Right renal cortex interstitium (tissue), 3 donors: ENCODE results near the gene GPR160. TPM values are rescaled to one million over a fixed set of nuclear protein-coding genes. Genes with fewer than 3 reads are reported as not detected.
"Not testable (repeated sequence)": the region's sequence is repeated elsewhere in the genome, so short reads cannot be mapped to it uniquely, and the experiment has no call there.

Experiments used
- DNase-seq, 3 donors: peaks; one replicate each; pipeline ENCODE4 v3.0.0-alpha.2; 2013; ENCODE audit warnings: low read depth in 3 of 3, low spot score in 2 of 3
- polyA plus RNA-seq, 3 donors: library from polyadenylated mRNA; unstranded; fragments of 120-200 nt; gene quantifications; one replicate each; pipeline ENCODE4 v1.2.1, GENCODE V29; 2013; ENCODE audit not compliant: insufficient read length in 3 of 3

GPR160 gene, protein sequence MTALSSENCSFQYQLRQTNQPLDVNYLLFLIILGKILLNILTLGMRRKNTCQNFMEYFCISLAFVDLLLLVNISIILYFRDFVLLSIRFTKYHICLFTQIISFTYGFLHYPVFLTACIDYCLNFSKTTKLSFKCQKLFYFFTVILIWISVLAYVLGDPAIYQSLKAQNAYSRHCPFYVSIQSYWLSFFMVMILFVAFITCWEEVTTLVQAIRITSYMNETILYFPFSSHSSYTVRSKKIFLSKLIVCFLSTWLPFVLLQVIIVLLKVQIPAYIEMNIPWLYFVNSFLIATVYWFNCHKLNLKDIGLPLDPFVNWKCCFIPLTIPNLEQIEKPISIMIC
- polyA plus RNA-seq: 10 to 100 TPM; 29.9 to 36.3 (median 30.7) TPM

DNA sequence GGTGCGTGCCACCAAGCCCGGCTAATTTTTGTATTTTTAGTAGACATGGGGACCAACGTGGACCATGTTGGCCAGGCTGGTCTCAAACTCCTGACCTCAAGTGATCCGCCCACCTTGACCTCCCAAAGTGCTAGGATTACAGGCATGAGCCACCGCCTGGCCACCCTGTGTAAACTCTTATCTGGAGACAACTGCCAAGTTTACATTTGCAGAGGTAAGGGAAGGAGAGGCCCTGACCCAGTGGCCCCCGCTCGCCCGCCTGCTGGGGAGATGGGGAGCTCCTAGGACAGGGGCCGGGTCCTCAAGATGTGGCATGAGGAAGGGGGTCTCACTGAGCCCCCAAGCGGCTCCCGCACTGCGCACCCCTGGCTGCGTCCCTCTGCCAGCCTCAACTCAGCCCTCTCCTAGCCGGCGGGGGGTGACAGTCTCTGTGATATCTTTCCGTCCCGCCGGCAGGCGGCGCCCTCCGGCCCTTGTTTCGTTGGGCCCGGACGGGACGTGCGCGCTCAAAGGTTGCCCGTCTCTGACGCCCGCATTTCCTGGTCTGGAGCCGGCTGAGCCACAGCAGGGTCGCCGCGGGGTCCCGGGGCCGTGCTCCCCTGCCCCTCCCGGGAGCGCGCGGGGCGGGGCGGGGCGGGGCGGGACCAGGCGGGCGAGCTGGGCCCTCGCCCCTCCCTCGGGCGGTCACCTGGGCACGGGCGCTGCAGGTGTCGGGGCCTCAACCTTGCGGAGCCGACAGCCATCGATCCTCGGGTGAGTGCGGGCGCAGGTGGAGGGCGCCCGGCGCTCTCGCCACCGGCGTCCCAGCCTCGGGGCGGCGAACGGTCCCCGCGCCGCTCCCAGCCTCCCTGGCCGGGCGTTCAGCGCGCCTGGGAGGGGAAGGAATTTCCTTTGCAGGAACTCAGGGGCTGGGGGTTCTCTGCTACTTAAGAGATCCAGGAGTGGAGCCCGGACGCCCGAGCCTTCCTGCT is at the start of gene GPR160:
Gene GPR160 (plus strand): TSS at position 533 of the 971 bp plus-strand sequence. CDS start 45,978 bp downstream, outside the sequence.
- DNase-seq: no peak

DNA sequence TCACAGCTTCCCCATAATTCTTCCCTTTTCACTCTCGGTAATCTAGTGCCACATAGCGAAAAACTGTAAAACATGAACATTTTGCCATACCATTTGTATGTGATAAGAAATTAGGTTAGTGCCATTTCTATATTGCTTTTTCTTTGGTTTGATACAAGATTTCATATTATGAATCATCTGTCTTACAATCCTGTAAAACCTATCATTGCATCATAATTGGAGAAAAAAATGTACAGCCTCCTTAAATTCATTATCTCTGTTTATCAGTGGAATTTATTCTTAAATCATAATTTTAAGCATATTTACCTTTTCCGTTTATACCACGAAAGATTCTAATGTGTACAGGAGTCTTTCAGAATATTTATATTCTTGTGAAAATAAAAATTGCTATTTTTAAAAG is 47.4 kb upstream of the GPR160 start:
- no peak for DNase-seq

DNA sequence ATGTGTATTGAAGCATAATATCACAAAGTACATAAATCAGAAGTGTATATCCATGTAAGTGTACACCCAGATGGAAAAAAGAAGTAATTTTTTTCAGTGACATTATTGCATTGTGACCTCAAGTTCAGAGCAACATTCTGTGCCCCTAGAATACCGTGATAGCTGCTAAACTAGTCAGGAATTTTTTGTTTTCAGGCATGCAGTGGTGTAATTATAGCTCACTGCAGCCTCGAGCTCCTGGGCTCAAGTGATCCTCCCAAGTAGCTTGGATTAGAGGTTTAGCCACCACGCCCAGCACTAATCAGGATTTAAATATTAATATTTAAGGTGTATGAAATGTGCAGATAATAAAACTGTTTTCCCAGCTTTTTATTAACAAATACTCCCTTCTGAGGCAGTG is 45.6 kb upstream of the GPR160 start:
- no peak for DNase-seq

DNA sequence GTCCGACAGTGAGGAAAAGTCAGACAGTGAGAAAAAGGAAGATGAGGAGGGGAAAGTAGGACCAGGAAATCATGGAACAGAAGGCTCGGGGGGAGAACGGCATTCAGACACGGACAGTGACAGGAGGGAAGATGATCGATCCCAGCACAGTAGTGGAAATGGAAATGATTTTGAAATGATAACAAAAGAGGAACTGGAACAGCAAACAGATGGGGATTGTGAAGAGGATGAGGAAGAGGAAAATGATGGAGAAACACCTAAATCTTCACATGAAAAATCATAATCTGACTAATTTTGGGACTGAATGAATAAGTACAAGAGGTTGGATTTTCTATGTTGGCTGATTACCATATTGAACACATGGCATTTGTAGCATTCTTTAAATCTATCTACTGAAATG is 45.0 kb upstream of the GPR160 start:
- DNase-seq: no peak

DNA sequence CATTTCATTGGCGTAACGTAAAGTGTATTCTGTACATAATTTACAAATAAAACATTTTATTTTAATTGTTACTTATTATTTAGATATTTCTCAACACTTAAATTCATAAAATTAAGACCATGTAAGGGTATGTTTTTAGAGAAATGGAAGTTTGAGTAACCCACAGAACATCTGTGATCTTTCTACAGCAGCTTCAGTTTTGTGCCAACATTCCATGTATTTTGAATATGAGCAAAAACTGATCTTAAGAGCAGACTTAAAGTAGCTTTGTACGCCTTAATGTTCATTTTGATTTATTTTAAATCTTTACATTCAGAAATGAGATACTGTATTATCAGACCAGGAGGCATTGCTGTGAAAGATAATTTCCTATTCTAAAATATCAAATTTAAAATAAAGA is 44.0 kb upstream of the GPR160 start:
- DNase-seq: no peak

DNA sequence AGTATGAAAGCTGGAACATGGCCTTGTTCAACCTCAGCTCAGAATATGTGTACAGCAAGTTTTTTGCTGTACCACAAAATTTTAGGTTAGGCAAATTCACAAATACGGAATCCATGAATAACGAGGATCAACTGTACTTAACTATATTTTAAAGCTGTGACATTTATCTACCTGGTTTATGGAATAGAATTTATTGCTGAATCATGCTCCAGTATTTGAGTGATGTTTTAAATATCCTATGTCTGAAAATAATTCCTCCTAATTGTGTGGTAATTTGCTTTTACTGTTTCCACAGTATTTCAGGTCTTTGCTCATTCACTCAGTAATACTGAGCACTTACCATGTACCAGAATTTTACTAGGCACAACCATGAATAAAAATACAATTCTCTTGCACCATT is 41.7 kb upstream of the GPR160 start:
- no peak for DNase-seq

DNA sequence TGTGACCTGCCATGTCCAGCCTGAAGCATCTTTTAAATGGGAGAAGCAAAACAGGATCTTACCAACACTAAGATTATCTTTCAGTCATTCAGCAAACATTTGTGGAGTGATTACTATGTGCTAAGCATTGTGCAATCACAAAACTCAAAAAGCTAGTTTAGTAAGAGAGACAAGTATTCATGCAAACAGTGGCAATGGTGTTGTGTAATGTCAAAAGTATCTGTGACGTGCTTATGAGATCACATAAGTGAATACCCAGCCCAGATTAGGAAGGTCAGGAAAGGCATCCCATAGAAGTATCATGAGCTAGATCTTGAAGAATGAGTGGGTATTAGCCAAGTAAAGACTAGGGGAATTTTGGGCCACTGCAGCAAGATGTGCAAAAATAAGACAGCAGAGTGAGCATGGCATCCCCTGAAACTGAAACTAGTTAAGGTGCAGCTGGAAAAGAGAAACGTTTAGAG is 39.1 kb upstream of the GPR160 start:
- DNase-seq: no peak

DNA sequence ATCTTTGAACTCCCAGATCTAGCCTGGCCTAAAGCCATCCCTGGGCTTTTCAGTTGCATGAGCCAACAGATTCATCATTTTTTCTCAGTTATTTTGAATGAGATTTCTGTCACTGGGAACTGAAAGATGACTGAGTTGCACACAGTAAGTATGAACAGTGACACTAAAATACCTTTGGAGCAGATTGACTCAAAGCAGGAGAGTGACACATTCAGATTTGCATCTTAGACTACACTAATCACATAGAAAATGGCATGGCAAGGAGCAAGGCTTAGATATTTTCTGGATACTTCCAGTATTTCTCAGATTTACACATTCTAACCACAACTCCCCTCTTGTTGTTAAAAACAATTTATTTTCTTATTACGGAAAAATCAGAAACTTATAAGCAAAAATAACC is 38.4 kb upstream of the GPR160 start:
- DNase-seq: no peak

DNA sequence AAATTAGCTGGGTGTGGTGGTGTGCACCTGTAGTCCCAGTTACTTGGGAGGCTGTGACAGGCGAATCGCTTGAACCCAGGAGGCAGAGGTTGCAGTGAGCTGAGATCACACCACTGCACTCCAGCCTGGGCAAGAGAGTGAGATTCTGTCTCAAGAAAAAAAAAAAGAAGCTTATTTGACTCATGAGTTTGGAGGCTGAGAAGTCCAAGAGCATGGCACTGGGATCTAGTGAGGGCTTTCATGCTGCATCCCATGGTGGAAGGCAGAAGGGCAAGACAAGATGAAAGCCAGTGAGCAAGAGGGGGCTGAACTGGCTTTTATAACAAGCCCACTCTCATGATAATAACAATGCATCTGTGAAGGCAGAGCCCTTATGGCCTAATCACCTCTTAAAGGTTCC is 37.7 kb upstream of the GPR160 start:
- no peak for DNase-seq

DNA sequence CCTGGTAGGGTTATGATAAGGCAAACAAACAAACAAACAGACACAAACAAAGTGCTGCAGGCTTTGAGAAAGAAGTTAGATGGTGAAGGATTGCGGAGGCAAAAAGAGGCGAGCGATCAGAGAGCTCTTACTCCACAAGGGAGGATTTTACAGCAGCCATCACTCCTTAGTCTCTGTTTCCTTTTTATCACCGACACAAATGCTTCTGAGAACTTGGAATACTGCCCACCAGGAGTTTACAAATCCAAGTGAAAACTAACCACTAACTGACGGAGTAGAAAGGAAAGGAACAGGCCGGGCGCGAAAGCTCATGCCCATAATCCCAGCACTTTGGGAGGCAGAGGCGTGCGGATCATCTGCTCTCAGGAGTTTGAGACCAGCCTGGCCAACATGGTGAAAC is 35.6 kb upstream of the GPR160 start:
- no peak for DNase-seq

DNA sequence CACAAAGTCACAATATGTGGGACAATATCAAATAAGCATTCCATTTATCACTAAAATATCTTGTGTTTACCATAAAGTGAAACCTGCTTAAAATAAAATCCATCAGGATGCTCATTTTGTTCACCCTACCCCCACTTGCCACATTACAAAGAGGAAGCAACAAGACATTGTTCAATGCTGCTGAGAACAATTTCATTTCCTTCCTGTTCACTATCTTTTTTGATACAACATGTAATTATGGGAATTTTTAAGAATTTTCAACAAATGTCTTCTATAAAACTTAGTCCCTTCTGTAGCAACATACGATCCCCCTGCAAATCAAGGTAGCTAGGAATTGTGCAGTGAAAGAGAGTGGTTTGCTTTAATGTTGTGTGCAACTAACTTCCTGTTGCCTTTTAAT is 34.9 kb upstream of the GPR160 start:
- no peak for DNase-seq

DNA sequence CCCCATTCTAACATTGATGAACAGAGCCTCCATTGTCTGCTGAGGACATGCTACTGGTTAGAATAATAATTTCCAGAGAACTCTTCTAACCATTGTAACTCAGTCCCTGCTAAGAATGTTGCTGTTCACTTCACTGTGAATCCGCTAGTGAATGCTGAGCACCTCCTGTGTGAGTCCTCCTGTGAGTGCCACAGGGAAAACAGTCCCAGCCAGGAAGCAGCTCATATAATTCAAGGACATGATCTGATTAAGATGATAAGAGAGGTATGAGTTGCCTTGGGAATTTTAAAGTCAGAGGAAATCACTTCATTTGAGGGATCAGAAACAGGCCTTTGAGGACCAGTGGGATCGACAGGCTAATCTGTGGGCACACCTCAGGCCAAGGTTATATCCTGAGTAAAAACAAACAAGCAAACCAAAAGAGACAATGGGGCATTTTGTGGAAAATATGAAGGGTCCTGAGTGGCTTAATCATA is 33.9 kb upstream of the GPR160 start:
- DNase-seq: no peak

DNA sequence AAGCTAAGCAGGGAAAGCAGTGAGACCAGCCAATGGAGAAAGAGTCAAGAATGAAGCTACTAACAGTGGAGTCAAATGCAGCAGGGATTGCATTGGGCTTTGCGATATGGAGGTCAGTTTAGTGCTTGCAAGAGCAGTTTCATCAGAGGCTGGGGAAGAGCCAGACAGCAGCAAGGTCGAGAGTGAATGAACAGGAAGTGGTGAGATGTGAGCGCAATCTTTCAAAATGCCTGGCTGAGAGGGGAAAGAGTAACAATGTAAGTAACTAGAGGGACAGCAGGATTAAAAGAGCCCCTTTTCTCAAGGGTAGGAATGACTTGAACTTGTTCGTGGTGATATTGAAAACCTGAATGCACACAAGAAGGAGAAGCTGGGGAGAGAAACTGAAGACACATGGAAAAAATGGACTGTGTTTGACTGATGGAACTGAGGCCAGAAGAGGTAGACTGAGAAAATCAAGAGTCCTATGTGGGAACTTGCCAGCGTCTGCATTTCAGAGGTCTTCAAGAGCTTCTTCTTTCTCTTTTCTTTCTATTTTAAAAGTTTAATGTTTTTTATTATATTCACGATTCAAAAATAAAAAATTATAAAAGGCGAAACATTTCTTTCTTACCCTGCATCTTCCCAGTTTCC is 30.6 kb upstream of the GPR160 start:
- DNase-seq: no peak

DNA sequence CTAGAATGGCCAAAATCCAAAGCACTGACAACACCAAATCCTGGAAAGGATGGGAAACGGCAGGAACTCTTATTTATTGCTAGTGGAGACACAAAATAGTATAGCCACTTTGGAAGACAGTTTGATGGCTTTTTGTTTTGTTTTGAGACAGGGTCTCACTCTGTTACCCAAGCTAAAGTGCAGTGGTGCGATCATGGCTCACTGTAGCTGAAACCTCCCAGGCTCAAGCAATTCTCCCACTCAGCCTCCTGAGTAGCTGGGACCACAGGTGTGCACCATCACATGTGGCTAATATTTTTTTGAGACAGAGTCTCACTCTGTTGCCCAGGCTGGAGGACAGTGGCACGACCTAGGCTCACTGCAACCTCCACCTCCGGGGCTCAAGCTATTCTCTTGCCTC is 27.3 kb upstream of the GPR160 start:
- no peak for DNase-seq

DNA sequence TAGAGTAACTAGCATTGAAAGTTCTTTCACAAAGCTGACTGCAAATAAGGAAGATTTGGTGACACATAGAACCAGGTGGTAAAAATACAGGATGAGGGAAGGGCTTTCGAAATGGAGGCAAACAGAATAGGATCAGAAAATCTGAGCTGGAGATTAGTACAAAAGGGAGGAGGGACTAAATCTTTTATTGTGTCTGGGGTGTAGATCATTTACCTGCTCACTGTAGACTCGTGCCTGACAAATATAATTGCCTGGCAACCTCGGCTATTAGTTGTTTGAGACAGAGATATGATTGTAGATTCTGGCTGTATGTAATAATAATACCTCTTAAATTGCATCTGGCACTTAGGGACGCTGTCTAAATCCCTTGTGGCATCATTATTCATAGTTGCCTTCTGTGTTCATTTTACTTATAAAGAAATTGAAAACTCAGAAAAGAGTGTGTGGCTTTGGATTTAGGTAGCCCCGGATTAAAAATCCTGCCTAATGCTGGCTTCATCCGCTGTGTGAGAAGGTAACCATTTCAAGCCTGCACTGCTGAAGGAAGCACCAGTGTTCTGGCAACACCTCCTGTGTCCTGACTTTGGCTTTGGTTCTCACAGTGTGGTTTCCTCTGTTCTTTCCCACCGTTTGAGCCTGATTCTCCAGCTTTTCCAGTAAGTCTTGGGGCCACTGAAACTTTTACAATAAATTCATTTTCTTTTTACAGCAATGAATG is 25.0 kb upstream of the GPR160 start:
- no peak for DNase-seq

DNA sequence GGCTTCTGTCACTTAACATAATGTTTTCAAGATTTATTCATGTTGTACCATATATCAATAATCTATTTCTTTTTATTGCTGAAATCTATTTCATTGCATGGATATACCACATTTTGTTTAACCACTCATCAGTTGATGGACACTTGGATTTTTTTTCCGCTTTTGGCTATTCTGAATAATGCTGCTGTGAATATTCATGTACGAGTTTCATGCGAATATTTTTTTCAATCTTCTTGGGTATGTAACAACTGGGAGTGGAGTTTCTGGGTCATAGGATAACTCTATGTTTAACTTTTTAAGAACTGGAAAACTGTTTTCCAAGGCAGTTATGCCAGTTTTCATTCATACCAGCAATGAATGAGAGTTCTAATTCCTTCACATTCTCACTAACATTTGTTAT is 21.7 kb upstream of the GPR160 start:
- DNase-seq: no peak

DNA sequence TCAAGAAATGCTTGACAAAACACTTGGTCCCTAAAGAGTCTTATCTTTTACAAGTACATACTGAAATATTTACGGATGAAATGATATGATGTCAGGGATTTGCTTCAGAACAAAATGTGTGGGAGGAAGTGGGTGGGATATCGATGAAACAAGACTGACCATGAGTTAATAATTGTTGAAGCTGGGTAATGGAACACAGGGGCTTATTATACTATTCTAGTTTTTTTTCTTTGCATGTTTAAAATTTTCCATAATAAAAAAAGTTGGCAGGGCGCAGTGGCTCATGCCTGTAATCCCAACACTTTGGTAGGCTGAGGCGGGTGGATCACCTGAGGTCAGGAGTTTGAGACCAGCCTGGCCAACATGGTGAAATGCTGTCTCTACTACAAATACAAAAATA is 18.5 kb upstream of the GPR160 start:
- DNase-seq: not testable (repeated sequence)

DNA sequence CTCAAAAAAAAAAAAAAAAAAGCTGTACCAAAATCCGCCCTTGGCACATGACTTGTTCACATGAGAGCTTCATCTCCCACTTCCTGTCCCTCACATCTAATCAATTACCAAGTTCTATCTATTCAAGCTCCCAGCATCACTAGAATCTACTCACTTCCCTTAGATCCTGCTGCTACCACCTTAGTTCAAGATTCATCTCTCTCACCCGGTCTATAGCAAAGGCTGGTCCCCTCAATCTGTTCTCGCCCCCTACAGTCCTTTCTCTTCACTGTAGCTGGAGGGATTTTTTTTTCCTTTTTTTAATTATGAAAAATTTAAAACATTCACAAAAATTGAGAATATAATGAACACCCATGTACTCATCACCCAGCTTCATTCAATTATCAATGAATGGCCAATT is 16.7 kb upstream of the GPR160 start:
- DNase-seq: no peak

DNA sequence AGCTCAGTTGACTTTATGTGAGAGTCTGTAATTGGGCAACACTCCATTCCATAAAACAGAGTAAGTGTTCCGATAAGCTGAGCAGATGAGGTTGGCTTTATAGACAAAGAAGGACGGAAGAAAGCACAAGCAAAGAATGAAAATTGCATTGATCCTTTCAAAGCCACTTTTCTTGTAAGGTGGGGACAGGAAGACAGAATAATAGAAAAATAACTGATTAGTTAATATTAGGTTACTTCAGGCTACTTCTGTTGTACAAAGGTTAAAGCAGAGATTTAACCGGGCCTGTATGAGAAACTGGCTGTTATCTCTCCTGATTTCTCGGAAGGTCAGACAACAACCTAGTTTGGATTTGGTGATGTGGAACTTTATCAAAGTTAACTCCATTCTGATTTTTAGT is 15.5 kb upstream of the GPR160 start:
- DNase-seq: no peak

DNA sequence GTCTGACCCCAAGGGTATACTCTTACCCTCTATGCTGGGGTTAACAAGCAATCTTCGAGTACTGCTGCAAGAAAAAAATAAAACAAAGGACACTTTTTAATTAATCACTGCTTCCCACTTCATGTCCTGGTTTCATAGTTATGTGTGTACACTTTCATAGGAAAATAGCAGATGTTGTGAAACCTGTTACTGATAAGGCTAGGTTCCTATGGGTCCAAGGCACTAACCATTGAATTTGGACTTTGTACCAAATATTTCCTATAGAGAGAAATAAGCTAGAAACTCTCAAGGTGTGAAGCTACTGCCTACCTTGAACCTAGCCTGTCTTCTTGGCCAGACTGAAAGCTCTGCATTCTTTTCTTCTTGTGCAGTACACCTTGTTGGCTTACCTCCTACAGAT is 14.6 kb upstream of the GPR160 start:
- no peak for DNase-seq
